Activated CD4-positive, alpha-beta T cell treated with anti-CD3 and anti-CD28 coated beads, Interleukin-2, amount 10 ng/mL, durations not matched to agents 24 days and 14 days (primary cell): ENCODE results near the gene ZNF488. TPM values are rescaled to one million over a fixed set of nuclear protein-coding genes. Genes with fewer than 3 reads are reported as not detected.
A peak's percentile ranks its signal among the peaks of the same experiment; 100 is the strongest.

Source experiments
- DNase-seq: peaks from one replicate; pipeline ENCODE4 v3.0.0; 2022
- H3K27ac Mint-ChIP-seq: one replicate; pipeline ENCODE4 v1.8.0; 2022; ENCODE audit warnings: mild to moderate bottlenecking, mixed read lengths
- H3K27me3 Mint-ChIP-seq: one replicate; pipeline ENCODE4 v1.8.0; 2022; ENCODE audit warnings: mixed read lengths
- H3K36me3 Mint-ChIP-seq: one replicate; pipeline ENCODE4 v1.8.0; 2022; ENCODE audit warnings: low read depth, mild to moderate bottlenecking, mixed read lengths
- H3K4me1 Mint-ChIP-seq: one replicate; pipeline ENCODE4 v1.8.0; 2021; ENCODE audit warnings: mixed read lengths
- H3K4me3 Mint-ChIP-seq: one replicate; pipeline ENCODE4 v1.8.0; 2022; ENCODE audit warnings: mild to moderate bottlenecking, moderate library complexity, mixed read lengths
- H3K9me3 Mint-ChIP-seq: one replicate; pipeline ENCODE4 v1.8.0; 2021; ENCODE audit warnings: mixed read lengths
- intact Hi-C: fragments of 100-400 bp; cut with micrococcal nuclease; formaldehyde crosslinking; loops from one replicate; pipeline ENCODE4 v1.15.1; 2023
- total RNA-seq: library from RNA; stranded (reverse); gene quantifications from 2 replicates; pipeline ENCODE4 v1.2.3, GENCODE V29; 2022

Gene ZNF488
- total RNA-seq, 1 donor from 2014 or later, result not detected

GRCh38 chr10:47370015-47370767, 13.9 kb downstream of the ZNF488 start:
- no peak for DNase-seq
- H3K27ac Mint-ChIP-seq, result no peak overlapping the region
- peaks cover 2% of the 10 kb centered on the region for H3K27me3 Mint-ChIP-seq
- no peak overlapping the region for H3K4me3 Mint-ChIP-seq
- peaks cover 5% of the 10 kb centered on the region for H3K4me1 Mint-ChIP-seq
- no peaks in the 10 kb centered on the region for H3K36me3 Mint-ChIP-seq
- H3K9me3 Mint-ChIP-seq, result no peaks in the 10 kb centered on the region
- intact Hi-C loops, result no loop called here

DNA sequence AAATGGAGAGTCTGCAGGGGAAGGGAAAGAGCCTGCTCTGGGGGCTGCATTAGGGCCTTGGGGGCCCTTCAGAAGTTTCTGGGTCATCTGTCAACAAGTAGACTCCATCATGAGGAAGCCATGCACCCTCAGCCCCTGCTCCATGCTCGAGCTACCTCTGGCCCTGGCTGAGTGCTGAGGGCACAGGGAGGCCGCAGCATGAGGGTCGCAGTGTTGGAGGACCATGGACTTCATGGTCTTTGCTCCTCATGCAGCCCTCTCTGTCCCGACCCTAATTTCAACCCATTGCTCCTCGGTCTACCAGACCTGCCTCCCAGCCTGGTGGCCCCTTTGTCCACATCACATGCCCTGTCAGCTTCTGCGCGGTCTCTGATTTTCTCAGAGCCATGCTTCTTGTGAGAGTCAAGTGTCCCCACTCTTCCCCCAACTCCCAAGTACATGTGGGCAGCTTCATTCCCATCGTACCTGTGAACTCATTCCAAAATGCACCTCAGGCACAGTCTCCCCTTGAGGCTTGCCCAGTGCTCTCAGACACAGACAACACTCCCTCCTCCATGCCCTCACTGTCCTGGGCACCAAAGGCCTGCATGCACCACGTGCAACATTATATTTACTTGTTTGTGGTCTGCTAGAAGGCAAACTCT, 14.7 kb downstream of the ZNF488 start:
- DNase-seq, result no peak
- Mint-ChIP-seq H3K27me3 (peaks cover 2% of the 10 kb centered on the region), H3K27ac (no peak overlapping the region), H3K4me3 (no peak overlapping the region), H3K9me3 (no peaks in the 10 kb centered on the region), H3K36me3 (no peaks in the 10 kb centered on the region), H3K4me1 (peaks cover 5% of the 10 kb centered on the region)
- intact Hi-C loops, result no loop called here

DNA sequence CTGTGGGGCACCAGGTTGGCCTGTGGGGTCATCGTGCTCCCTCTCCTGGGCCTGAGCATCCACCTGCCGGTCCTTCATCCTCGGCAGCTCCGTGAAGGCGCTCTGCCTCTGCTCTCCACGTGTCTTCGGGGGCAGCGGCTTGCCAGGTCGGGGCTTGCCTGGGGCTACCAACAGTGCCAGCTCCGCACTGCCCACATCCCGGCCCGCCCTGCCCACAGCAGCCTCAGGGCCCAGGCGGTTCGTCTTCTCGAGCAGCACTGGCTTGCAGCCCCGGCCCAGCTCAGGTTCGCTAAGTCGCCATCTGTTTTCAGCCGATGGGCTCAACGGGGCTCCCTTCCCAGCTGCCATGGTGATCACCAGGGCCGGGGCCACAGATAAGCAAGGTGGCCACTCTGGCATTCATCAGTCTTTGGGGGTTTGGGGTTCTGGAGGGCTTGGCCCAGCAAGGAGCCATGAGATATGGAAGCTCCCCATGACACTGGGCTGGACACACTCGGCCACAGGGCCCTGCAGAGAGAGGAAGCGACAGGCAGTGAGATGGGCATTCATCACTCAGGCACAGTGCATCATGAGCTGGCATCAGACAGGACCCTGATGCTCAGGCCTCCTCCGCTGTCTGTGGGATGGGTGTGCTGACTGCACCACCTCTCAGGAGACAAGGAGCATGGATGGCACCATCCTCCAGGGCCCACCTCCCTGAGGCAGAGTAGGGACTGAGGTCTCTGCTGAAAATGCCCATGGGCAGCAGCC, 15.5 kb downstream of the ZNF488 start:
- intact Hi-C loops, result no loop called here
- Mint-ChIP-seq H3K4me1 (peaks cover 5% of the 10 kb centered on the region), H3K27ac (no peak overlapping the region), H3K27me3 (peaks cover 2% of the 10 kb centered on the region), H3K4me3 (no peak overlapping the region), H3K36me3 (no peaks in the 10 kb centered on the region), H3K9me3 (no peaks in the 10 kb centered on the region)
- no peak for DNase-seq

DNA sequence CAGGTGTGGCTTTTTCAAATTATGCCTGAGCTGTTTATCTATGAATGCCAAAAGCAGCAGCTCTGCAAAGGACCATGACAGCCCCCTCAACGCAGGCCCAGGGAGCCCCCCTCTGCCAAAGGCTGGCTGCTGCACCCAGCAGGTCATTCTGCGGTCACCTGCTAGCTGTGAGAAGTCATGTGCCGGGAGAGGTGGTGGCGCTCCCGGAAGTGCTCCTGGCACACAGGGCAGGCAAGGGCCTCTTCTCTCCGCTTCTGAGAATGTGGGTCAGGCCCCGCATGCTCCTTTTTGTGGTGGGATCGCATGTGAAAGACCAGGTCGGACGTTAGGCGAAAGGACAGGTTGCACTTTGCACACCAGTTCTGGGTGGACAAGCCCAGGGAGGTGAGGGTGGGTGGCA, 16.4 kb downstream of the ZNF488 start:
- no peaks in the 10 kb centered on the region for H3K9me3 Mint-ChIP-seq
- H3K27me3 Mint-ChIP-seq, result peaks cover 2% of the 10 kb centered on the region
- no peak overlapping the region for H3K27ac Mint-ChIP-seq
- peaks cover 2% of the 10 kb centered on the region for H3K4me1 Mint-ChIP-seq
- no peak for DNase-seq
- no peaks in the 10 kb centered on the region for H3K36me3 Mint-ChIP-seq
- intact Hi-C loops, result no loop called here
- no peak overlapping the region for H3K4me3 Mint-ChIP-seq

GRCh38 chr10:47366731-47367460, 17.2 kb downstream of the ZNF488 start:
- Mint-ChIP-seq H3K4me3 (no peak overlapping the region), H3K27ac (no peak overlapping the region), H3K27me3 (peaks cover 2% of the 10 kb centered on the region), H3K36me3 (no peaks in the 10 kb centered on the region), H3K4me1 (no peaks in the 10 kb centered on the region), H3K9me3 (no peaks in the 10 kb centered on the region)
- DNase-seq, result no peak
- intact Hi-C loops, result no loop called here

DNA sequence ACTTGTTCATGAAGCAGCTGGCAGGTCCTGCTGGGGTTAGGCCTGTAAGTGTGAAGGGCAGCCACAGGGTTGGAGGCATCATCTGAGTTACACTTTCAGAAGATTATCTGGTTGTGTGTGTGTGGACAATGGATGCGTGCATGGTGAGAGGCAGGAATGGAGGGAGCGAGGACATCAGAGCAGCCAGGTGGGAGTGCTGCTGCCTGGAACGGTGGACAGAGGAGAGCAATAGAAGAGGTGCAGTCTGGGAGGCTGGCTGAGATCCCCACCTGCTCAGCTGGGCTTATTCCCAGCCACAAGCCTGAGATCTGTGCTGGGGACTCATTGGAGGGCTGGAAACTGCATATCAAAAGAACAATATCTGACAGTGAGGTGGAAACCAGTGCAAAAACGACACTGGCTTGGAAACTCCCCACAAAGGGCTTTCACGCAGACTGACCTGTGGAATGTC, 17.9 kb downstream of the ZNF488 start:
- no peaks in the 10 kb centered on the region for H3K36me3 Mint-ChIP-seq
- no peak for DNase-seq
- intact Hi-C loops, result no loop called here
- H3K27ac Mint-ChIP-seq, result no peak overlapping the region
- H3K4me1 Mint-ChIP-seq, result no peaks in the 10 kb centered on the region
- H3K4me3 Mint-ChIP-seq, result no peak overlapping the region
- H3K27me3 Mint-ChIP-seq, result peaks cover 2% of the 10 kb centered on the region
- no peaks in the 10 kb centered on the region for H3K9me3 Mint-ChIP-seq

DNA sequence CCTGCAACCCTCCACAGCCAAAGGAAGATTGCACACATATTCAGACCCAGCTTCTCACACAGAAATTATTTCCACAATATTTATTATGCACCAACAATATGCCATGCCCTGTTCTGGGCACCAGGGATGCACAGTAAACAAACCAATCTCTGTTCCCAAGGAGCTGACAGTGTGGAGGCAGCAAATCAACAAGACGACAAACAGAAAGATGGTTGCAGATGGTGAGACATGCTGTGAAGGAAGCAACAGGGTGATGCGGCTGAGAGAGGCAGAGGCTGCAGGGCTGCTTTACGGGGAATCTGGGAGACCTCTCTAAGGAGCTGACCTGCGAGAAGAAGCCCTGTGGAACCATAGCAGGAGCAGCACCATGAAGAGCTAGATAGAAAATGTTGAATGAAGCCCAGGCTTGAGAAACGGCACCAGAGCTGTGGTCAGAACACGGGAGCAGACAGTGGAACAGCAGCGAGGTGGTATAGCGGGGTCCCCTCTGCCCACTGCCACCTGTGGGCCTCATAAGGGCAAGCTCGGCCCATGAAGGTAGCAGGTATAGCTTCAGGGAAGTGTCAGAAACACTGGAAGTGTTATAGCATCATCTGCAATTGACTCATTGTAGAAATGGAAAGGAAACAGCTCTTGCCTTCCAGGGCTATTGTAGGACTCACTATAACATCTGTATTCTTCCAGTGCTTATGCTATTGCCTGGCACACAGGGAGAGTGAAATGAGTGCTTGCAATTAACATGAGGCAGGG, 18.5 kb downstream of the ZNF488 start:
- Mint-ChIP-seq H3K4me1 (no peaks in the 10 kb centered on the region), H3K36me3 (no peaks in the 10 kb centered on the region), H3K27me3 (peaks cover 2% of the 10 kb centered on the region), H3K4me3 (no peak overlapping the region), H3K9me3 (no peaks in the 10 kb centered on the region), H3K27ac (no peak overlapping the region)
- intact Hi-C loops, result no loop called here
- no peak for DNase-seq

DNA sequence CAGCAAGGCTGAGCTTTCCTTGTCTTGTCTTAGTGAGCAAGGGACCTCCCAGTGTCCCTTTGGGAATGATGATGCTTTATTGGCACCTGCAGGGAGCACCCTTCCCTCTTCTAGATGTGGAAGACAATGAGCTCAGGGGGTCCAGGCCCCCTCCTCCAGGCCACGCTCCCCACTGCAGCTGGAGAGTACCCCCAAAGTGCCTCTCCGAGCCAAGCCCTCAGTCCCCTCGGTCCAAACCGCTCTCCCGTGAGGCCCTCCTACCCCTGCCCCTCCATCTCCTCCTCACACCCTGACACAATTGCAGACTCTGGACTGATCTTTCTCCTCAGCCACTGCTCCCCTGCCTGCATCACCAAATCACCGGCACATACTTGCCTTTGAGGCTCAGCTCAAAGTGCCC, 19.2 kb downstream of the ZNF488 start:
- intact Hi-C loops, result no loop called here
- H3K27ac Mint-ChIP-seq, result no peak overlapping the region
- H3K4me1 Mint-ChIP-seq, result no peaks in the 10 kb centered on the region
- H3K9me3 Mint-ChIP-seq, result no peaks in the 10 kb centered on the region
- H3K27me3 Mint-ChIP-seq, result peaks cover 2% of the 10 kb centered on the region
- H3K4me3 Mint-ChIP-seq, result no peak overlapping the region
- H3K36me3 Mint-ChIP-seq, result no peaks in the 10 kb centered on the region
- no peak for DNase-seq

DNA sequence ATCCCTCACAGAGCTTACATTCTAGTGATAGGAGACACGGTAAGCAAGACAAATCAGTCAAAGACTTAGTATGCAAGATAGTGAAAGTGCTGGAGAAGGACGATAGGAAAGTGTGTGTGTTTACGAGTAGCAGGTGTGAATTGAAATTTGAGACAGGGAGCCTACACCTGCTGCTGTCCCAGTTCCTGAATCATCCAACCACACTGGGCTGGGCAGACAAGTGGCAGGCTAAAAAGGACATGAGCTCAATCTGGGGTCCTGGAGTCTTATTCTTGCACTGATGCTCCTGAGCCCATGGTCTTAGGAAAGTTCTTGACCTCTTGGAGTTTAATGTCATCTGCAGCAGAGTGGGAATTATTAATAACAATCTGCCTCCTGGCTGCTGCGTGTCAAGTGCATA, 19.7 kb downstream of the ZNF488 start:
- Mint-ChIP-seq H3K9me3 (no peaks in the 10 kb centered on the region), H3K4me1 (no peaks in the 10 kb centered on the region), H3K4me3 (no peak overlapping the region), H3K27ac (no peak overlapping the region), H3K36me3 (no peaks in the 10 kb centered on the region), H3K27me3 (peaks cover 2% of the 10 kb centered on the region)
- intact Hi-C loops, result no loop called here
- no peak for DNase-seq

DNA sequence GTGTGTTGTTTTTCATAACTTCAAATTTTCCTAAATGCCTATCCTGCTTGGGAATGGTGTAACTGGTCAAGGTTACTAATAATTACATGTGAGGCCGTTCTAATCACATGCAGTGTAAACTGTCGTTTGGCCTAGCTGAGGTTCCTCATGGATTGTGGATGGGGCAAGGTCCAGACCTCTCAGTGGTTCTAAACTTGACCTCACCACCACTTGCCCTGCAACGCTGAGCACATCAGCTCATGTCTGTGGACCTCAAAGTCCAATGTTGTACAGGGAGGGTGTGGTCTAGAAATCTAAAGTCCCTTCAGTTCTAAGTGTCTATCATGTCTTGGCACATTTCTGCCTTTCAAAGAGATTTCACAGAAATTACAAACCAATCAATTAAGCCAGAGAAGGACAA, 20.3 kb downstream of the ZNF488 start:
- Mint-ChIP-seq H3K27ac (no peak overlapping the region), H3K4me1 (no peaks in the 10 kb centered on the region), H3K36me3 (no peaks in the 10 kb centered on the region), H3K9me3 (no peaks in the 10 kb centered on the region), H3K27me3 (peaks cover 2% of the 10 kb centered on the region), H3K4me3 (no peak overlapping the region)
- DNase-seq, result no peak
- intact Hi-C loops, result no loop called here

GRCh38 chr10:47362199-47362598, 21.9 kb downstream of the ZNF488 start:
- H3K4me3 Mint-ChIP-seq, result no peak overlapping the region
- H3K4me1 Mint-ChIP-seq, result no peaks in the 10 kb centered on the region
- H3K9me3 Mint-ChIP-seq, result no peaks in the 10 kb centered on the region
- DNase-seq, result no peak
- intact Hi-C loops, result no loop called here
- H3K36me3 Mint-ChIP-seq, result no peaks in the 10 kb centered on the region
- no peak overlapping the region for H3K27ac Mint-ChIP-seq
- peaks cover 2% of the 10 kb centered on the region for H3K27me3 Mint-ChIP-seq

GRCh38 chr10:47361293-47361692, 22.8 kb downstream of the ZNF488 start:
- Mint-ChIP-seq H3K4me3 (no peak overlapping the region), H3K9me3 (no peaks in the 10 kb centered on the region), H3K27me3 (peaks cover 2% of the 10 kb centered on the region), H3K27ac (no peak overlapping the region), H3K4me1 (no peaks in the 10 kb centered on the region), H3K36me3 (no peaks in the 10 kb centered on the region)
- intact Hi-C loops, result no loop called here
- DNase-seq, result peak; percentile 75

GRCh38 chr10:47360419-47361040, 23.6 kb downstream of the ZNF488 start:
- Mint-ChIP-seq H3K27ac (no peak overlapping the region), H3K9me3 (no peaks in the 10 kb centered on the region), H3K36me3 (no peaks in the 10 kb centered on the region), H3K27me3 (no peaks in the 10 kb centered on the region), H3K4me1 (no peaks in the 10 kb centered on the region), H3K4me3 (no peak overlapping the region)
- no peak for DNase-seq
- intact Hi-C loops, result no loop called here
